HEK293 (cell line): ENCODE results near the gene CAPZB.

ENCODE experiments used
- CTCF ChIA-PET: fragments of 350-600 bp; formaldehyde crosslinking; extraction: SDS; loops from one replicate; lab custom pipeline; 2021; ENCODE audit warnings: antibody characterized with exemption; lab: Yijun Ruan, JAX
- POLR2A ChIA-PET: fragments of 300-600 bp; formaldehyde crosslinking; extraction: SDS; loops from one replicate; lab custom pipeline; 2020; ENCODE audit warnings: antibody characterized with exemption, inconsistent platforms; lab: Yijun Ruan, JAX
- H3K27ac ChIP-seq: fragments of 200-500 bp; sonication (Bioruptor generic); 2 replicates; pipeline ENCODE4 v1.5.1; 2014; ENCODE audit warnings: low read depth, low read length, control low read depth, inconsistent platforms; ENCODE audit errors: extremely low read depth
- H3K36me3 ChIP-seq, 2 experiments: fragments of 200-500 bp in 1 of 2; sonication (Bioruptor generic) in 1 of 2; 1 replicate in 1 of 2; 2 replicates in 1 of 2; pipeline ENCODE4 v1.5.1; 2014 to 2017; ENCODE audit warnings: inconsistent platforms in 2 of 2, low read length in 2 of 2; ENCODE audit not compliant: control insufficient read depth in 2 of 2, insufficient read depth in 1 of 2
- H3K4me1 ChIP-seq: fragments of 200-500 bp; sonication (Bioruptor generic); 2 replicates; pipeline ENCODE4 v1.5.1; 2014; ENCODE audit warnings: mild to moderate bottlenecking, low read length, inconsistent platforms; ENCODE audit not compliant: control insufficient read depth, insufficient read depth
- H3K4me3 ChIP-seq: 2 replicates; pipeline ENCODE4 v1.5.1; 2011; ENCODE audit warnings: low read depth, mild to moderate bottlenecking, control low read depth, low read length, moderate library complexity
- H3K9me3 ChIP-seq: fragments of 200-500 bp; sonication (Bioruptor generic); 2 replicates; pipeline ENCODE4 v1.5.1; 2014; ENCODE audit warnings: low read depth, low read length, inconsistent platforms; ENCODE audit not compliant: control insufficient read depth, insufficient read depth
- BCL11A ChIP-seq: fragments of 450-650 bp; formaldehyde crosslinking; IDR thresholded peaks from 2 replicates; pipeline ENCODE4 v1.5.1; 2016; ENCODE audit warnings: low read depth, missing biosample characterization, missing genetic modification characterization
- EGR2 ChIP-seq: fragments of 450-650 bp; formaldehyde crosslinking; IDR thresholded peaks from 2 replicates; pipeline ENCODE4 v1.5.1; 2016; ENCODE audit warnings: low read depth, missing biosample characterization, missing genetic modification characterization
- GLI4 ChIP-seq: fragments of 450-650 bp; formaldehyde crosslinking; IDR thresholded peaks from 2 replicates; pipeline ENCODE4 v1.5.1; 2016; ENCODE audit warnings: missing biosample characterization, missing genetic modification characterization
- KLF17 ChIP-seq: fragments of 450-650 bp; formaldehyde crosslinking; IDR thresholded peaks from 2 replicates; pipeline ENCODE4 v1.5.1; 2016; ENCODE audit warnings: missing biosample characterization, missing genetic modification characterization
- MYNN ChIP-seq: fragments of 450-650 bp; formaldehyde crosslinking; IDR thresholded peaks from 2 replicates; pipeline ENCODE4 v1.5.1; 2016; ENCODE audit warnings: missing biosample characterization, missing genetic modification characterization, borderline replicate concordance
- PRDM4 ChIP-seq: fragments of 450-650 bp; formaldehyde crosslinking; IDR thresholded peaks from 2 replicates; pipeline ENCODE4 v1.5.1; 2017; ENCODE audit warnings: missing biosample characterization, missing genetic modification characterization
- PRDM6 ChIP-seq: fragments of 450-650 bp; formaldehyde crosslinking; IDR thresholded peaks from 2 replicates; pipeline ENCODE4 v1.5.1; 2017; ENCODE audit warnings: missing biosample characterization, missing genetic modification characterization
- REPIN1 ChIP-seq: fragments of 450-650 bp; formaldehyde crosslinking; IDR thresholded peaks from 2 replicates; pipeline ENCODE4 v1.5.1; 2017; ENCODE audit warnings: missing biosample characterization, missing genetic modification characterization, low read depth
- SALL2 ChIP-seq: fragments of 450-650 bp; formaldehyde crosslinking; IDR thresholded peaks from 2 replicates; pipeline ENCODE4 v1.5.0; 2017; ENCODE audit warnings: missing biosample characterization, mild to moderate bottlenecking, missing genetic modification characterization, borderline replicate concordance
- SP7 ChIP-seq: fragments of 450-650 bp; formaldehyde crosslinking; IDR thresholded peaks from 2 replicates; pipeline ENCODE4 v1.5.1; 2016; ENCODE audit warnings: missing biosample characterization, missing genetic modification characterization
- TRIM28 ChIP-seq: IDR thresholded peaks from 2 replicates; pipeline ENCODE4 v1.6.1; 2011; ENCODE audit warnings: low read length, control low read depth, borderline replicate concordance
- ZBTB20 ChIP-seq: fragments of 450-650 bp; formaldehyde crosslinking; IDR thresholded peaks from 2 replicates; pipeline ENCODE4 v1.5.1; 2016; ENCODE audit warnings: missing biosample characterization, missing genetic modification characterization
- ZBTB44 ChIP-seq: fragments of 450-650 bp; IDR thresholded peaks from 2 replicates; pipeline ENCODE4 v1.5.1; 2018; ENCODE audit warnings: missing biosample characterization, mild to moderate bottlenecking, missing genetic modification characterization
- ZNF184 ChIP-seq: fragments of 450-650 bp; IDR thresholded peaks from 2 replicates; pipeline ENCODE4 v1.5.1; 2018; ENCODE audit warnings: missing biosample characterization, mild to moderate bottlenecking, missing genetic modification characterization
- ZNF202 ChIP-seq: fragments of 450-650 bp; formaldehyde crosslinking; IDR thresholded peaks from 2 replicates; pipeline ENCODE4 v1.5.1; 2016; ENCODE audit warnings: missing biosample characterization, missing genetic modification characterization, borderline replicate concordance
- ZNF394 ChIP-seq: fragments of 450-650 bp; formaldehyde crosslinking; IDR thresholded peaks from 2 replicates; pipeline ENCODE4 v1.5.1; 2016; ENCODE audit warnings: missing biosample characterization, missing genetic modification characterization, mild to moderate bottlenecking, moderate library complexity, borderline replicate concordance
- ZNF404 ChIP-seq: fragments of 450-650 bp; formaldehyde crosslinking; IDR thresholded peaks from 2 replicates; pipeline ENCODE4 v1.5.1; 2017; ENCODE audit warnings: missing biosample characterization, missing genetic modification characterization
- ZNF416 ChIP-seq: fragments of 450-650 bp; formaldehyde crosslinking; IDR thresholded peaks from 2 replicates; pipeline ENCODE4 v1.5.1; 2016; ENCODE audit warnings: missing biosample characterization, missing genetic modification characterization
- ZNF544 ChIP-seq: fragments of 450-650 bp; formaldehyde crosslinking; IDR thresholded peaks from 2 replicates; pipeline ENCODE4 v1.5.0; 2017; ENCODE audit warnings: missing biosample characterization, missing genetic modification characterization
- ZNF561 ChIP-seq: fragments of 450-650 bp; IDR thresholded peaks from 2 replicates; pipeline ENCODE4 v1.5.1; 2018; ENCODE audit warnings: missing biosample characterization, missing genetic modification characterization, borderline replicate concordance
- ZNF610 ChIP-seq: fragments of 450-650 bp; formaldehyde crosslinking; IDR thresholded peaks from 2 replicates; pipeline ENCODE4 v1.5.1; 2016; ENCODE audit warnings: missing biosample characterization, missing genetic modification characterization, borderline replicate concordance
- ZNF629 ChIP-seq: fragments of 450-650 bp; formaldehyde crosslinking; IDR thresholded peaks from 2 replicates; pipeline ENCODE4 v1.5.1; 2017; ENCODE audit warnings: missing biosample characterization, missing genetic modification characterization
- ZNF664 ChIP-seq: fragments of 450-650 bp; formaldehyde crosslinking; IDR thresholded peaks from 2 replicates; pipeline ENCODE4 v1.5.1; 2016; ENCODE audit warnings: missing biosample characterization, missing genetic modification characterization
- ZNF707 ChIP-seq: fragments of 450-650 bp; formaldehyde crosslinking; IDR thresholded peaks from 2 replicates; pipeline ENCODE4 v1.5.1; 2016; ENCODE audit warnings: missing biosample characterization, missing genetic modification characterization
- ZNF76 ChIP-seq: fragments of 450-650 bp; formaldehyde crosslinking; IDR thresholded peaks from 2 replicates; pipeline ENCODE4; 2016; ENCODE audit warnings: low read depth, missing biosample characterization, missing genetic modification characterization, borderline replicate concordance
- ZNF777 ChIP-seq: fragments of 450-650 bp; formaldehyde crosslinking; IDR thresholded peaks from 2 replicates; pipeline ENCODE4 v1.5.1; 2017; ENCODE audit warnings: missing biosample characterization, missing genetic modification characterization, borderline replicate concordance
- ZNF791 ChIP-seq: fragments of 450-650 bp; formaldehyde crosslinking; IDR thresholded peaks from 2 replicates; pipeline ENCODE4 v1.5.1; 2016; ENCODE audit warnings: missing biosample characterization, missing genetic modification characterization
- ZNF837 ChIP-seq: fragments of 450-650 bp; formaldehyde crosslinking; IDR thresholded peaks from 2 replicates; pipeline ENCODE4 v1.5.1; 2016; ENCODE audit warnings: missing biosample characterization, missing genetic modification characterization
- ZSCAN16 ChIP-seq: fragments of 450-650 bp; formaldehyde crosslinking; IDR thresholded peaks from 2 replicates; pipeline ENCODE4 v1.5.1; 2016; ENCODE audit warnings: missing biosample characterization, missing genetic modification characterization
- ZSCAN4 ChIP-seq: fragments of 450-650 bp; formaldehyde crosslinking; IDR thresholded peaks from 2 replicates; pipeline ENCODE4 v1.5.1; 2017; ENCODE audit warnings: missing biosample characterization, missing genetic modification characterization

CAPZB gene

GRCh38 chr1:19430121-19431068 lies 54.9 kb downstream of the CAPZB start:
- no peaks in the 10 kb centered on the region for H3K9me3 ChIP-seq
- peaks cover 12% of the 10 kb centered on the region for H3K4me1 ChIP-seq
- peaks cover 0 to 4% of the 10 kb centered on the region in 2 experiments; a peak in 2 of 3 replicates for H3K36me3 ChIP-seq
- no peak overlapping the region for H3K27ac ChIP-seq
- POLR2A ChIA-PET, result no interaction called here
- CTCF ChIA-PET, result no interaction called here
- H3K4me3 ChIP-seq, result no peak overlapping the region
- TF ChIP-seq ZNF416 (tag by site-specific recombination) (no peak), ZNF707 (tag by site-specific recombination) (no peak), MYNN (no peak), ZNF394 (tag by site-specific recombination) (no peak), SALL2 (tag by site-specific recombination) (no peak), REPIN1 (no peak), ZNF664 (tag by site-specific recombination) (no peak), ZNF404 (tag by site-specific recombination) (no peak), ZNF544 (tag by site-specific recombination) (no peak), ZNF561 (no peak), ZSCAN16 (tag by site-specific recombination) (no peak), SP7 (tag by site-specific recombination) (peak; percentile 50), ZNF629 (tag by site-specific recombination) (0 out of 2 replicates have a peak, but pooled peaks have one; percentile 12), TRIM28 (peak; percentile 10; the same call in 1 of the 2 replicates), PRDM6 (tag by site-specific recombination) (peak; percentile 41; the same call in 1 of the 2 replicates), ZNF837 (tag by site-specific recombination) (no peak), ZBTB20 (tag by site-specific recombination) (no peak), ZNF777 (tag by site-specific recombination) (no peak), KLF17 (tag by site-specific recombination) (no peak), ZNF184 (no peak), ZNF791 (tag by site-specific recombination) (no peak), ZBTB44 (tag by site-specific recombination) (no peak), ZSCAN4 (no peak), ZNF610 (tag by site-specific recombination) (no peak), GLI4 (tag by site-specific recombination) (no peak), PRDM4 (tag by site-specific recombination) (peak; percentile 55; the same call in 1 of the 2 replicates), EGR2 (tag by site-specific recombination) (no peak), BCL11A (tag by site-specific recombination) (no peak), ZNF202 (no peak), ZNF76 (no peak)
